Thyroid gland (tissue), 4 donors: ENCODE results near the gene PITRM1.

Experiments used
- POLR2A ChIP-seq, 2 donors: fragments of 450-650 bp; IDR thresholded peaks; one replicate each; pipeline ENCODE4 v1.6.1; 2017; ENCODE audit warnings: antibody characterized with exemption in 2 of 2, mild to moderate bottlenecking in 2 of 2, moderate library complexity in 1 of 2
- TF ChIP-seq, protein P1 (sequence below), 6 experiments: fragments of 200-600 bp in 3 of 6; fragments of 450-650 bp in 3 of 6; sonication (generic) in 3 of 6; IDR thresholded peaks; one replicate each; pipeline ENCODE4 v1.5.1; 2016 to 2019; ENCODE audit warnings: antibody characterized with exemption in 6 of 6, mild to moderate bottlenecking in 2 of 6, inconsistent platforms in 1 of 6, moderate library complexity in 1 of 6

DNA sequence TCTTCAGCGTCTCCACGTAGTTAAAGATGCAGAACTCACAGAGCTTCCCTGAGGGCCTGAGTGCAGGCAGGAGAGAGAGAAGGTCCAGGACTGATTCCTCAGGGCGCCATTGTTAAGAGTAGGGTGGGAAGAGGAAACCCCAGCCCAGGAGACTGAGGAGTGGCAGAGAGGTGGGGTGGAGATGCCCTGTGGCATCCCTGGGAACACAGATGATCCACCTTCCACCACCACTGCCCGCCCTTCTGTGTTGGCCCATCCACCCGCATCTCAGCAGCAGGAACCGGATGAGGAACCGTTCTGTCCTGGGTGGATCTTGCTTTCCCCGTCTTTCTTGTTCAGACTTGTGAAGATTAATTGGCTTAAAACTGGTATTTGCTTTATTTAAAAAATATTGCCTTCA lies 56.9 kb downstream of the PITRM1 start:
- TF ChIP-seq, protein P1, sequence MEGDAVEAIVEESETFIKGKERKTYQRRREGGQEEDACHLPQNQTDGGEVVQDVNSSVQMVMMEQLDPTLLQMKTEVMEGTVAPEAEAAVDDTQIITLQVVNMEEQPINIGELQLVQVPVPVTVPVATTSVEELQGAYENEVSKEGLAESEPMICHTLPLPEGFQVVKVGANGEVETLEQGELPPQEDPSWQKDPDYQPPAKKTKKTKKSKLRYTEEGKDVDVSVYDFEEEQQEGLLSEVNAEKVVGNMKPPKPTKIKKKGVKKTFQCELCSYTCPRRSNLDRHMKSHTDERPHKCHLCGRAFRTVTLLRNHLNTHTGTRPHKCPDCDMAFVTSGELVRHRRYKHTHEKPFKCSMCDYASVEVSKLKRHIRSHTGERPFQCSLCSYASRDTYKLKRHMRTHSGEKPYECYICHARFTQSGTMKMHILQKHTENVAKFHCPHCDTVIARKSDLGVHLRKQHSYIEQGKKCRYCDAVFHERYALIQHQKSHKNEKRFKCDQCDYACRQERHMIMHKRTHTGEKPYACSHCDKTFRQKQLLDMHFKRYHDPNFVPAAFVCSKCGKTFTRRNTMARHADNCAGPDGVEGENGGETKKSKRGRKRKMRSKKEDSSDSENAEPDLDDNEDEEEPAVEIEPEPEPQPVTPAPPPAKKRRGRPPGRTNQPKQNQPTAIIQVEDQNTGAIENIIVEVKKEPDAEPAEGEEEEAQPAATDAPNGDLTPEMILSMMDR (IDR thresholded peaks at IDR 0.05) = no peak
- TF ChIP-seq POLR2A (IDR thresholded peaks at IDR 0.05) = no peak
